GM23338 (cell line): ENCODE measurements around the gene GCN1. TPM values are rescaled to one million over a fixed set of nuclear protein-coding genes. Genes with fewer than 3 reads are reported as not detected.
A peak's percentile ranks its signal among the peaks of the same experiment; 100 is the strongest.

Experiments used
- ATAC-seq: fragments of 200-7000 bp; cut with Tn5 transposase; 3 replicates; pipeline ENCODE4 v1.9.1; 2020
- DNase-seq: peaks from one replicate; pipeline ENCODE4 v3.0.0-alpha.2; 2015; ENCODE audit warnings: low spot score
- H2AFZ ChIP-seq: fragments of 200-600 bp; sonication (generic); 2 replicates; pipeline ENCODE4 v1.8.0; 2016; ENCODE audit warnings: antibody characterized with exemption, mild to moderate bottlenecking, moderate library complexity
- H3F3A ChIP-seq: fragments of 200-600 bp; sonication (generic); replicated peaks from 2 replicates; pipeline ENCODE4 v1.8.0; 2017; ENCODE audit warnings: antibody characterized with exemption, mixed run types, low read depth
- H3K27ac ChIP-seq: fragments of 200-600 bp; sonication (generic); 2 replicates; pipeline ENCODE4 v1.6.1; 2016; ENCODE audit warnings: low read depth
- H3K27me3 ChIP-seq: fragments of 200-600 bp; sonication (generic); 2 replicates; pipeline ENCODE4 v1.8.0; 2016; ENCODE audit warnings: mild to moderate bottlenecking, mixed run types, moderate library complexity; ENCODE audit not compliant: insufficient read depth
- H3K36me3 ChIP-seq: fragments of 200-600 bp; sonication (generic); 2 replicates; pipeline ENCODE4 v1.8.0; 2016; ENCODE audit warnings: mild to moderate bottlenecking; ENCODE audit not compliant: insufficient read depth
- H3K4me1 ChIP-seq: fragments of 200-600 bp; sonication (generic); 2 replicates; pipeline ENCODE4 v1.8.0; 2016; ENCODE audit warnings: mild to moderate bottlenecking, moderate library complexity; ENCODE audit not compliant: insufficient read depth
- H3K4me2 ChIP-seq: fragments of 200-600 bp; sonication (generic); 2 replicates; pipeline ENCODE4 v1.7.1; 2017; ENCODE audit warnings: mixed run types
- H3K4me3 ChIP-seq: fragments of 200-600 bp; sonication (generic); 2 replicates; pipeline ENCODE4 v1.6.1; 2016; ENCODE audit warnings: mixed run types
- H3K79me2 ChIP-seq: fragments of 200-600 bp; sonication (generic); replicated peaks from 2 replicates; pipeline ENCODE4 v1.8.0; 2017; ENCODE audit warnings: mild to moderate bottlenecking; ENCODE audit not compliant: insufficient read depth
- H3K9me2 ChIP-seq: fragments of 200-600 bp; sonication (generic); 2 replicates; pipeline ENCODE4 v1.8.0; 2017; ENCODE audit not compliant: insufficient read depth
- H4K20me1 ChIP-seq: fragments of 200-600 bp; sonication (generic); replicated peaks from 2 replicates; pipeline ENCODE4 v1.8.0; 2017; ENCODE audit warnings: mild to moderate bottlenecking; ENCODE audit not compliant: insufficient read depth
- H3K27ac Mint-ChIP-seq: 2 replicates; pipeline ENCODE4 v1.8.0; 2020; ENCODE audit warnings: inconsistent platforms, mild to moderate bottlenecking, moderate library complexity, mixed read lengths
- H3K27me3 Mint-ChIP-seq: 3 replicates; pipeline ENCODE4 v1.8.0; 2022; ENCODE audit warnings: low read depth, mild to moderate bottlenecking, moderate library complexity, mixed read lengths, inconsistent platforms; ENCODE audit not compliant: insufficient read depth, poor library complexity
- H3K36me3 Mint-ChIP-seq: 3 replicates; pipeline ENCODE4 v1.8.0; 2021; ENCODE audit warnings: low read depth, mild to moderate bottlenecking, inconsistent platforms, moderate library complexity, mixed read lengths
- H3K4me1 Mint-ChIP-seq: 3 replicates; pipeline ENCODE4 v1.8.0; 2020; ENCODE audit warnings: mild to moderate bottlenecking, inconsistent platforms, mixed read lengths
- H3K4me3 Mint-ChIP-seq: 3 replicates; pipeline ENCODE4 v1.8.0; 2021; ENCODE audit warnings: moderate library complexity, mild to moderate bottlenecking, inconsistent platforms, mixed read lengths
- H3K9me3 Mint-ChIP-seq: 3 replicates; pipeline ENCODE4 v1.8.0; 2020; ENCODE audit warnings: moderate library complexity, mild to moderate bottlenecking, inconsistent platforms, mixed read lengths
- CREB1 ChIP-seq: fragments of 250-450 bp; sonication (Bioruptor Pico); IDR thresholded peaks from 2 replicates; pipeline ENCODE4 v1.5.0; 2020; ENCODE audit warnings: low read depth, mild to moderate bottlenecking, moderate library complexity
- CTCF ChIP-seq, 2 experiments: fragments of 200-600 bp in 1 of 2; sonication (generic) in 1 of 2; conservative IDR thresholded peaks; 2 replicates each; pipeline versions ENCODE4 v1.5.1 to v1.6.1; 2016 to 2017; ENCODE audit warnings: antibody characterized with exemption in 2 of 2, low read depth in 2 of 2, mild to moderate bottlenecking in 2 of 2, moderate library complexity in 1 of 2
- ETS1 ChIP-seq: IDR thresholded peaks from 2 replicates; pipeline ENCODE4 v1.6.1; 2016; ENCODE audit warnings: antibody characterized with exemption
- EZH2 ChIP-seq: fragments of 200-600 bp; sonication (generic); IDR thresholded peaks from one replicate; pipeline ENCODE4 v1.8.0; 2017; ENCODE audit warnings: antibody characterized with exemption, mild to moderate bottlenecking, low read depth; ENCODE audit not compliant: unreplicated experiment
- EZH2phosphoT487 ChIP-seq: fragments of 200-600 bp; sonication (generic); IDR thresholded peaks from one replicate; pipeline ENCODE4 v1.8.1; 2018; ENCODE audit warnings: antibody characterized with exemption; ENCODE audit not compliant: unreplicated experiment
- JUNB ChIP-seq: IDR thresholded peaks from one replicate; pipeline ENCODE4 v1.6.1; 2016; ENCODE audit warnings: antibody characterized with exemption; ENCODE audit not compliant: unreplicated experiment
- NANOG ChIP-seq: IDR thresholded peaks from 2 replicates; pipeline ENCODE4 v1.6.1; 2016; ENCODE audit warnings: antibody characterized with exemption, borderline replicate concordance
- POLR2AphosphoS5 ChIP-seq: IDR thresholded peaks from 2 replicates; pipeline ENCODE4 v1.6.1; 2016; ENCODE audit warnings: antibody characterized with exemption, low read depth
- STAT1 ChIP-seq: IDR thresholded peaks from one replicate; pipeline ENCODE4 v1.6.1; 2016; ENCODE audit warnings: antibody characterized with exemption; ENCODE audit not compliant: unreplicated experiment
- ZNF114 ChIP-seq: fragments of 250-450 bp; sonication (Bioruptor Pico); IDR thresholded peaks from 2 replicates; pipeline ENCODE4 v1.5.0; 2020; ENCODE audit warnings: mild to moderate bottlenecking, moderate library complexity
- ZNF331 ChIP-seq: fragments of 250-450 bp; sonication (Bioruptor Pico); IDR thresholded peaks from 2 replicates; pipeline ENCODE4 v1.5.0; 2020; ENCODE audit warnings: low read depth, mild to moderate bottlenecking, moderate library complexity
- ZNF462 ChIP-seq: fragments of 250-450 bp; sonication (Bioruptor Pico); IDR thresholded peaks from 2 replicates; pipeline ENCODE4 v1.5.0; 2020; ENCODE audit warnings: mild to moderate bottlenecking, moderate library complexity
- polyA plus RNA-seq: library from polyadenylated mRNA; unstranded; fragments of >200 nt; fragmentation: Nextera tagmentation; extraction: Ambion mirVana; gene quantifications from 2 replicates; pipeline ENCODE4 v1.2.1, GENCODE V29; 2016
- total RNA-seq: library from RNA; depleted of rRNA; stranded (reverse); fragments of >200 nt; shearing (Covaris generic); gene quantifications from 2 replicates; pipeline ENCODE4 v1.2.3, GENCODE V29; 2014
- TF ChIP-seq, protein P1 (sequence below): IDR thresholded peaks from one replicate; pipeline ENCODE4 v1.6.1; 2018; ENCODE audit warnings: antibody characterized with exemption; ENCODE audit not compliant: unreplicated experiment

Gene GCN1
- total and polyA plus RNA-seq, 2 experiments from 2014 or later = 18.0 to 177 TPM

DNA sequence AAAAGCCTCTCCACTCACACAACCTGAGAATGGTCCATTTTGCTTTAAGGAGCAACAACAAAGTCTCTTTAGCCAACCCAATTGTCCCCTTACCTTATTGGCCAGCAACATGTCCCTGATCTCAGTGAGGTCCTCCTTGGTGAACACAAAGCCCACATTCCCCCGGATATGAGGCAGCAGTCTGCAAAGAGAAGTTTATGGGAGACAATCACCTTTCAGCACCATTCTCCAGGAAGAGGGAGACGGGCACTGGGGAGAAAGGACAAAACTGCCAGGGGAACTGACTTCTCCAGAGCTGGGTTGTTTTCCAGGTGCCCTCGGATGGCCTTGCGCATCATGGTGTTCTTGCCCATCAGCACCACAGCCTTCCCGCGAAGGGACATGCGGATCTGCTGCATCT lies 4.5 kb upstream of the GCN1 start:
- no peak for ATAC-seq
- H3K4me1 ChIP-seq = peaks cover 22% of the 10 kb centered on the region
- TF ChIP-seq, protein P1, sequence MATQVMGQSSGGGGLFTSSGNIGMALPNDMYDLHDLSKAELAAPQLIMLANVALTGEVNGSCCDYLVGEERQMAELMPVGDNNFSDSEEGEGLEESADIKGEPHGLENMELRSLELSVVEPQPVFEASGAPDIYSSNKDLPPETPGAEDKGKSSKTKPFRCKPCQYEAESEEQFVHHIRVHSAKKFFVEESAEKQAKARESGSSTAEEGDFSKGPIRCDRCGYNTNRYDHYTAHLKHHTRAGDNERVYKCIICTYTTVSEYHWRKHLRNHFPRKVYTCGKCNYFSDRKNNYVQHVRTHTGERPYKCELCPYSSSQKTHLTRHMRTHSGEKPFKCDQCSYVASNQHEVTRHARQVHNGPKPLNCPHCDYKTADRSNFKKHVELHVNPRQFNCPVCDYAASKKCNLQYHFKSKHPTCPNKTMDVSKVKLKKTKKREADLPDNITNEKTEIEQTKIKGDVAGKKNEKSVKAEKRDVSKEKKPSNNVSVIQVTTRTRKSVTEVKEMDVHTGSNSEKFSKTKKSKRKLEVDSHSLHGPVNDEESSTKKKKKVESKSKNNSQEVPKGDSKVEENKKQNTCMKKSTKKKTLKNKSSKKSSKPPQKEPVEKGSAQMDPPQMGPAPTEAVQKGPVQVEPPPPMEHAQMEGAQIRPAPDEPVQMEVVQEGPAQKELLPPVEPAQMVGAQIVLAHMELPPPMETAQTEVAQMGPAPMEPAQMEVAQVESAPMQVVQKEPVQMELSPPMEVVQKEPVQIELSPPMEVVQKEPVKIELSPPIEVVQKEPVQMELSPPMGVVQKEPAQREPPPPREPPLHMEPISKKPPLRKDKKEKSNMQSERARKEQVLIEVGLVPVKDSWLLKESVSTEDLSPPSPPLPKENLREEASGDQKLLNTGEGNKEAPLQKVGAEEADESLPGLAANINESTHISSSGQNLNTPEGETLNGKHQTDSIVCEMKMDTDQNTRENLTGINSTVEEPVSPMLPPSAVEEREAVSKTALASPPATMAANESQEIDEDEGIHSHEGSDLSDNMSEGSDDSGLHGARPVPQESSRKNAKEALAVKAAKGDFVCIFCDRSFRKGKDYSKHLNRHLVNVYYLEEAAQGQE = no peak
- TF ChIP-seq JUNB (no peak), NANOG (no peak), ETS1 (no peak), CREB1 (CRISPR knock-in tag) (no peak), EZH2 (no peak), EZH2phosphoT487 (no peak), CTCF (conservative IDR thresholded peaks at IDR 0.05; ENCODE audit: low read depth in 2 of 2) (no peak), POLR2AphosphoS5 (no peak; the same call in 1 of the 2 replicates), ZNF331 (CRISPR knock-in tag) (no peak), STAT1 (no peak), ZNF114 (CRISPR knock-in tag) (no peak), ZNF462 (CRISPR knock-in tag) (no peak)
- H3K79me2 ChIP-seq = peaks cover 70% of the 10 kb centered on the region
- H3K4me3 Mint-ChIP-seq = peak overlapping the region; percentile 98
- no peak for DNase-seq
- peak overlapping the region; percentile 96 for H3K27ac ChIP-seq
- peaks cover 33% of the 10 kb centered on the region for H3K27me3 Mint-ChIP-seq
- no peaks in the 10 kb centered on the region for H3K9me3 Mint-ChIP-seq
- H3K4me3 ChIP-seq = peak overlapping the region; percentile 99
- peaks cover 45% of the 10 kb centered on the region for H3K36me3 ChIP-seq
- peaks cover 71% of the 10 kb centered on the region for H3K36me3 Mint-ChIP-seq
- H2AFZ ChIP-seq = no peak overlapping the region
- H3K27me3 ChIP-seq = no peaks in the 10 kb centered on the region
- H3K4me1 Mint-ChIP-seq = peaks cover 31% of the 10 kb centered on the region
- H3K27ac Mint-ChIP-seq = peak overlapping the region; percentile 99
- no peaks in the 10 kb centered on the region for H3K9me2 ChIP-seq
- peaks cover 59% of the 10 kb centered on the region for H3F3A ChIP-seq
- peak overlapping the region; percentile 99 for H3K4me2 ChIP-seq
- H4K20me1 ChIP-seq = peaks cover 36% of the 10 kb centered on the region
